Measurements from ENCODE around the gene GPR31.

GPR31 gene

DNA sequence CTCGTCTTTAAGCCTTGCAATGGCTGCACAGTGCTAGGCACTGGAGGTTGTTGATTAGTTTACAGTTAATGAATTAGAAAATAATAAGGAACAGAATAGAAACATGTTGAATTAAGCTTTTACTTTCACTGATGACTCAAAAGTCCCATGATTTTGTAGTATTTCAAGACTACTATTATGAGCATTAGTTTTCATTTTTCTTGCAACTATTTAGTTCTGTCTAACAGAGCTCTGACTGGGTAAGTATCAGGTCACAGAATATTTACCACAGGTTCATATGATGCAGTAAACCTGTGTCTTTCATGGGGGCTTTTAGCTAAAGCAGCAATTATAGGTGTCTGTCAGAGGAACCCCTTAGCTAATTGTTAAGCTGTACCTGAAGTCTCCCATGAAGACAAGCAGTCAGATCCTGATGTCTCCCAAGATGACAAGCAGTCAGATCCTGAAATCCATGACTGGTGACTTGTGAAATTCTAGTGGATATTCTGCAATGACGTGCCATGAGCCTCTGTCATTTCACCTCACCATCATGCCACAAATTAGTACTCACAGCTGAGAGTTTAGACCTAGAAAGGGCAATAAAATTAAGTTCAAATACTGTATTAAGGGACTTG is 8.2 kb upstream of the GPR31 start:
- no peak for DNase-seq

DNA sequence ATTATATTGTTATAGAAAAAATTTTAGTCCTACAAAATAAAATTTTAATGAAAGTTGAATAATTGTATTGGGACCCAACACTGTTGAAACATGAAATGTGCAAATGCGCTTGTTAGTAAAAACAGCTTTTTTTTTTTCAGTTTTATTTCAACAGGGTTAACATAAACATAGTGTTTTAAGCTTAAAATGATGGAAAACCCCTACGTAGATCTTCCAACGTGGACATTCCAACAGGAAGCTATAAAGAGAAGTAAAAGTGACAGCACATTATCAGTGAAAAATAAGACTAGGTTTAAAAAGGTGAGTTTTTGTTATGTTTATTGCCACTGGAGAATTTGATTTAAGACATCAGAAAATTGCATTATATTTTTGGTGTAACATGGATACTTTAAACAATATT is 6.5 kb upstream of the GPR31 start:
- no peak for DNase-seq

DNA sequence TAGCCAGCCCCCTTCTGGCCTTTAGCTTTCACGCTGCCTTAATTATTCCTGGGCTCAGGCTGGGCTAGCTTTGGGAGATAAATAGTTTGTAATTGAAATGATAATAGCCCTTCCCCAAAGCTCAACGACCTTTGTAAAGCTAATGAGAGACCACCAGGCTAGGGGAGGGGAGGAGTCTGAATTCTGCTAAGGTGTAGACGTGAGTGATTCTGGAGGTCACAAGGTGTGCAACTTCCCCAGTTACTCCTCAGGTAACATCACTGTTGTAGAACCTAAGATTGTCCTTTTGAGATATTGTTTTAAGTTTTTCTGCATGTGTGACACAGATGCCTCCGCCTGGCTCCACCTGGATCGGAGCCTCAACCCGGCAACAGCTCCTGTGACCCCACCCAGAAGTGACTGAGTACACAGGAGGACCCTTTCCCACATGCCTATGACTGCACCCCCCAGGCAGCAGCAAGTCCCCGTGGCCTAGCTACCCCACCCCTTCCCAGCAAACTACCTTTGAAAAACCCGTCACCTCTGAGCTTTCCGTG is 5.8 kb upstream of the GPR31 start:
- no peak for DNase-seq

DNA sequence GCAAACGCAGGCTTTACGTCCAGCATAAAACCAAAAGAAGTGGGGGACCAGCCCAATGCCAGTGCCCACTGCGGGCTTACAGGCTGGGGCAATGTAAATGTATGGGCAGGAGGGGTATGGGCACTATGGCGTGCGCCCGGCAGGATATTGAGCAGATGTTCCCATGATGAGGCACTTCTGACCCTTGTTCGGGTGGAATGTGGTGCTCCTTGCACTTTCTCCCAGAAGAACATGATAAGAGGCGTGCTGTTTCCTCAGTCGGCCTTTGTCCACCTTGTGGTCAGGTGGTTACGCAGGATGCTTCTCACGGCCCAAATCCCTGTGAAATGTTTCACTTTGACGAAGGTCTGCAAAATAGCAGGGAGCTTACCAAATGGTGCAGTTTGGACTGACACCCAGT is 4.8 kb upstream of the GPR31 start:
- no peak for DNase-seq

DNA sequence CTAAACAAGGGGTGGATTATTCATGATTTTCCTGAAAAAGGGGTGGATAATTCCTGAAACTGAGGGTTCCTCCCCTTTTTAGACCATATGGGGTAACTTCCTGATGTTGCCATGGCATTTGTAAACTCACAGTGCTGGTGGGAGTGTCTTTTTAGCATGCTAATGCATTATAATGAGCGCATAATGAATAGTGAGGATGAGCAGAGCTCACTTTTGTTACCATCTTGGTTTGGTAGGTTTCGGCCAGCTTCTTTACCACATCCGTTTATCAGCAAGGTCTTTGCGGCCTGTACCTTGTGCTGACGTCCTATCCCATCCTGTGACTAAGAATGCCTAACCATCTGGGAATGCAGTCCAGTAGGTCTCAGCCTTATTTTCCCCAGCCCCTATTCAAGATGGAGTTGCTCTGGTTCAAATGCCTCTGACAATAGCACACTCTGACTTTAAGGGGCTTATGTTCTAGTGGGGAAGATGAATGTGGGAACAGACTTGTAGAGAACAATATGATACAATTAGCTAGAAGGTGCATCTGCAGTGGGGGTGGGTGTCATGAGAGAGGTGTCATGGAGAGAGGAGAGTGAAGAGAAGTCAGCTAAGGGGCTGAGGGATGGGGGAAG is 4.2 kb upstream of the GPR31 start:
- no peak for DNase-seq

DNA sequence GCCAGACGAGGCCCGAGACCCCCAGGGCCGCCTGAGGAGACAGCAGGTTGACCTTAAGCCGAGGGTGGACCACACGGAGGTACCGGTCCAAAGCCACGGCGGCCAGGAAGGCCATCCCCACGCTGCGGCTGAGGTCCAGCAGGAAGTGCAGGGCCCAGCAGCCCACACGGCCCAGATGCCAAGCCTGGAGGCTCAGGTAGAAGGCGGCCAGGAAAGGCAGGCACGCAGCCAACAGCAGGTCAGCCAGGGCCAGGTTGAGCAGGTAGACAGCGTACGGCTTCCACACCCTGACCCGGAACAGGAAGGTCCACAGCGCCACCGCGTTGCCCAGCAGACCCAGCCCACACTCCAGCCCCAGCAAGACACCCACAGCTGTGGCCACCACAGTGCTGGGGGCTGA is 366 bp downstream of the GPR31 start:
- DNase-seq = no peak

DNA sequence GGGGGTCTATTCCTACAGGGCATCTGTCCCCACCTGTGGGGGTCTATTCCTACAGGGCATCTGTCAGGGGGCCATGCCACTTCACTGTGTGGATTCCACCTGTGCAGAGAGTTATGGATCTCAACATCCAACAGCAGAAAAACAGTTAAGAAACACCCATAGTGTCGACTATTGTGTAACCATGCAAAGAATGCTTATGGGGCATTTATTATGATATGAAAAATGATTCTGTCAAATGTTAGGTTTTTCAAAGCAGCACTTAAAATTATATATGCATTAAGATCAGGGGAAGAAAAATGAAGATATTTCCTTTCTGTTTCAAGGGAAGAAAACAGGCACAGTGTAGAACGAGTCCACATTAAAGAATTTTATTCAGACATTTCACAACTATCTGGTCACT is 2.9 kb downstream of the GPR31 start:
- DNase-seq = no peak

DNA sequence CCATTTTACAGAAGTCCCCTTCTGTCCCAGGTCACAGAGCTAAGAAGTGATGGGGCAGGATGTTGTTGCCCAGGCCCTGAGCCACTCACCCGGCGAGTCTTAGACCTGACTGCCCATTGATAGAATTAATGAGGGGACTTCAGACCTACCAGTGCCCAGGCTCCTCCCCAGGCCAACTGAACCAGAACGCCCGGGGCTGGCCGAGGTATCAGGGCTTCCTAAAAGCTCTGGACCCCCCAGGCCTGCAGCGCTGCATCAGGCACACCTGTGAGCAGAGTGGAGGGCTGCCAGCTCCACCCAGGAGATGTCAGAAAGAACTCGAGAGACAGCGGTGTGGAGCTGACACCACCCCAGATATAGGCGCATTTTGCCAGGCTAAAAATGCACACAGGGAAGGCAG is 3.5 kb downstream of the GPR31 start:
- no peak for DNase-seq

DNA sequence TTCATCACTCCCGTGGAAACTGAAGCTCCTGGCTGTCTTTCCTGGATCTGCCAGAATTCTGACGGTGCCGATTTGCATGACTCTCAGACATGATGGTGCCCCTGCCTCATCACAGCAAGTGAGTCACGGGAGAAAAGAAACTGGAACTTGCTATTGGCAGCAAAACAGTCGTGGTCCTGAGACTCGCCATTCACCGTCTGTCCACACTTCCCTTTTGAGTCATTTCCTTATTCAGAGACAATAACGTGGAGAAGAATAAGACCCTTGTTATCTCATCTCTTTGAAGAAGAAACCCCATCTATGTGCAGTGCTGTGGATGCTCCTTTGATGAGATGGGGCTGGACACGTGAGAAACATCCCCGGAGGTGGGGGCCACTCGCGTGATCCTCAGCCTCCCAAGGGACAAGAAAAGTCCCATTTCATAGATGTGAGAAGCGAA is 4.2 kb downstream of the GPR31 start:
- DNase-seq = no peak

DNA sequence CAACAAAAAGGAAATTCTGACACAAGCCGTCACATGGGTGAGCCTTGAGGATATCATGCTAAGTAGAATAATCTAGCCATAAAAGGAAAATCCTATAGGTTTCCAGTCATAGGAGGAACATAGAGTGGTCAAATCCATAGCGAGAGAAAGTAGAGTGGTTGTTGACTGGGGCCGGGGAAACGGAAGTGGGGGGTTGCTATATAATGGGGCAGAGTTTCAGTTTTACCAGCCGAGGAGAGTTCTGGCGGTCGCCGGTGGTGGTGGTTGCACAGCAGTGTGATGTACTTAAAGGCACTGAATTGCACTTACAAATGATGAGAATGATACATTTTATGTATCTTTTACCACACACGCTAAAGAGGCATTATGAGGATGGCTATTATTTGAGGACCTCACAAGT is 4.9 kb downstream of the GPR31 start:
- DNase-seq = no peak

DNA sequence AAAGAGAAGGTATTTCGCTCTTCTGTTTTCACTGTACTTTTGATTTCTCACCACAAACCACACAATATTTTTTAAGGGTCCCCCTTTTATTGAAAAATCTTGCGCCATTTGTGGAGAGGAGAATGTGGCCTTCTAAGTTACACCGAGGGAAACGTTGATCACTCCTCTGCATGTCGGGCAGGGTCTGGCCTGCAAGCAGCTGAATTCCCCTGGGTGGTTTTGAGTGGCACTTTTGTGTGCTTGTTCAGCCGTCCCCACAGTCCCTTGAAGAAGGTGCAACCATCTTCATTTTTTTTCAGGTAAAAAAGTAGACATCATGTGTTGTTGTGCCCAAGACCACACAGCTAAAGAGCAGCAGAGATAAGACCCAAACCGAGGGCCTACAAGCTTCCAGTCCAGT is 6.1 kb downstream of the GPR31 start:
- no peak for DNase-seq

DNA sequence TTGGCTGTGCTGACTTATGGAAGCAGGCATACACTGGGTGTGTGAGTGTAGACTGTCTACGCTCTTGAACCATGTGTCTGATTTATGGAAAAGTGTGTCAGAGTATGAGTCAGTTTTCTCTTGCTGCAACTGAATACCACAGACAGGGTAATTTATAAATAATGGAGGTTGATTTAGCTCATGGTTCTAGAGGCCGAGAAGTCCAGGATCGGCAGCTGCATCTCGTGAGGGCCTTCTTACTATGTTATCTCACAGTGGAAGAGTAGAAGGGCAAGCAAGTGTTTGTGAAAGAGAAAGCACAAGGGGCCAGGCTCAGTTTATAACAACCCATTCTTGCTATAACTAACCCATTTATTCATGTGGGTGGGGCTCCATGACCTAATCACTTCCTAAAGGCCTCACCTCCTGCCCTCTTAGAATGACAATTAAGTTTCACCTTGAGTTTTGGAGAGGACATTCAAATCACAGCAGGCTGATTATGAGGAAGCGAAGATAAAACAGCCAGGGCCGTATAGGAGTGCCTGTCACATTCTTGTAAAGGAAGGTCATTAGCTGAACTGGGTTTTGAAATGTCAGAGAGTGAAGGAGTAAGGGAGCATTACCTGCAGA is 6.7 kb downstream of the GPR31 start:
- DNase-seq = no peak

DNA sequence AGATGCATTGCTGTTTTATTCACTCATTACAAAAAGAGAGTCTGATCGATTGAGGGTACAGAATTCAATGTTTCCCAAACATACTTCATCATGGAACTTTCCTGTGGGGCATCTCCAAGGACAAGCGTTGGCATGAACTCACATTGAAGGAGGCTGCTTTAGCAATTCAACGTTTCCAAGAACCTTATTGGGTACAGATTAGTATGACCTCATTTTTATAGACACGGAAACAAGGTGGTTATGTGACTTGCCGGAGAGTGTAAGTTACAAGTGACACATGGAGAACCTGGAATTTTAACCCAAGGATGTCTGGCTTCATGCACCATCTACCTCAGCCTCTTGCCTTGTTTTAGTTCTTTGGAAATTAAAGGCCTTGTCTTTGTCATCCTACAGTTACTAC is 8.8 kb downstream of the GPR31 start:
- no peak for DNase-seq

DNA sequence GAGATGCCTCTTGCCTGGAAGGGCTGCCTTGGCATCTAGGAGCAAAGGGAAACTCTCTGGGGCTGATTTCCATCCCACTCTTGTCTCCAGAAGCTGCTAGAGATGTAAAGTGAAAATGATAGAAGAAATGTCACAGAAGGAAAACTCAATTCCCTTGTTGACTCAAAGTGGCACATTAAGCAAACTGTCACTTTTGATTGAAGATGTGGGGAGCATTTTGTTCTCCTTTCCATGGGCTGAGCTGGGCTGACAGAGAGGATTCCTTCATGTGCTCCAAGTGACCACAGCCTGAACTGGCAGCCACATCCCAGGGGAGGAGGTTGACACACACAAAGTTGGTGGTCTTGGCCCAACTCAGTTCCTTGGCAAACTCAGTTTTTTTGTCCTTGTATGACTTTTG is 9.8 kb downstream of the GPR31 start:
- DNase-seq = no peak

DNA sequence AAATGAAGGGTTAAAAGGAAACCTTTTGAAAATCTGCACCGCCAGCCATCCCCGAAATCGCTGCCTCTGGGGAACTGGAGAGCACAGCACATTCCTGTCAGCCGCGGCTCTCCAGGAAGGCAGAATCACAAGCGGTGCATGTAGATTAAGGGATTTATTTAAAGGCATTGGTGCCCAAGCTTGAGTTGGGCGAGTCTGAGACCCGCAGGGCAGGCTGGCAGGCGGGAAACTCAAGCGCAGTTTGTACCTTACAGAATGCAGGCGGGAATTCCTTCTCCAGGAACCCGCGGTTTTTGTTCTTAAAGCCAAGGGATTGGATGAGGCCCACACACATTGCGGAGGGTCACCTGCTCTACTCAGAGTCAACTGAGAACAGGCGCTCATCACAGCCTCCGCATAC is 10.8 kb downstream of the GPR31 start:
- DNase-seq = no peak

DNA sequence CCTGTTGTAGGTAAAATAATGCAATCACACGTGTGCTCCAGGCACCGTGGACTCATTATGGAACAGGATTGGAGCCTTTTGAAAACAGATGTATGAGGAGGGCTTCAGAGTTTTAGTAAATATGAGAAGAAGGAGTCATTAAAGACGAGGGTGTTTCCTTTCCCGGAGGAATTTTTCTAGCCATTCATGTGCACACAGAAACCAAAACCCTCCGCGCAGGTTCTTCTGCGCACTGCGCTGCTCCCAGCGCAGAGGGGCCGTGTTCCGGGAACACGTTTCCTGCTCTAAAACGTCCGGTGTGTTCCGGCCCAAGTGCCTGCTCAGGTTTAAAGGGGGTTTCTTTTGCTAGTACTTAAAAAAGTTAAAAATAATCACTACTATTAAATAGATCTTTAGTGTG is 11.6 kb downstream of the GPR31 start:
- no peak for DNase-seq

DNA sequence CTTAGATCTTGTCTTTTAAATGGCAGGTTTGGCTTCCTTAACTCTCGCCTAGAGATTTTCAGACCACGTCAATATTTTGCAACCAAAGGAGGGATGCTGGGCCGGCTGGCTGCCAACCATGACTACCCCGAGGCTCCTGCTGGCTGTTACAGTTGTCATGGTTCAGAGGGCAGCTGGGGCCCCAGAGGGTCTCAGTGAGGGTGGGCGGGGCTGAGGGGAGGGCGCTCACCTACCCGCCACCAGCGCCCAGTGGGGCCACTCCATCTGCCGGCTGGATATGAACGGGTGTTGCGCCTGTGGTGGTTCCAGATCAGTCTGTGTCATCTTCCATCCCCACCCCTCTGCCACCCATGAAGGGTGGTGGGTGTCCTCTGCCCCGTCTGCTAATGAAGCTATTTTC is 12.3 kb downstream of the GPR31 start:
- no peak for DNase-seq

DNA sequence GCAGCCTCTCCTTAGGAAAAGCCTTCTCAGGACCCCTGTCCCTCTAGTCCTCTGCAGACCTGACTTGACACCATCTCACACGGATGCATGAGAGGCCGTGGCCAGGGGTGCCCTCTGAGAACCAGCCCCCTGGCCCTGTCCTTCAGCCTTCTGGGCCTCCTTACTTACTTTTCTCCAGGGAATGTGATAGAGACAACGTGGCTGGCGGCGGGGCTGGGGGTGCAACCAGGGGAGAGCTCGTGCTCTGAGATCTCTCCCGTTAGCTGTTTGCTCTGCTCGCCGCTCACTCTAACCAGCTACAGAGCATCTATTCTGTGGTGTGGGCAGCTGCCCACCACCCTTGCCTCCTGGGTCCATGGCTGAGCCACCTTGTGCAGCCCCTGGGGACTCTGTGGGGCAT is 14.7 kb downstream of the GPR31 start:
- DNase-seq = no peak

DNA sequence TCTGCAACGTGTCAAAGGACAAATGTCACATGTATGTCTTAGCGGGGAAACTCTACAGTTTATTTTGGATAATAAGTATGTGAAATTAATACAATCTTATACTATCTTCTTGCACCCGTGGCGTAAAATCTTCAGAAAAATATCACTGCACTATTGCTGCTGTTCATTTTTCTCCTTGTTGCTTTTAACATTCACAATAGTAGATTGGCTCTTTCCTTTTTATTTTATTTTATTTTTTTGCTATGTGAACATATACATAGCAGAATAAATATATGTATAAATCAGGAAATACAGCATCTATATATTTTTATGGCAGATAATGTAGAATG is 15.4 kb downstream of the GPR31 start:
- no peak for DNase-seq

DNA sequence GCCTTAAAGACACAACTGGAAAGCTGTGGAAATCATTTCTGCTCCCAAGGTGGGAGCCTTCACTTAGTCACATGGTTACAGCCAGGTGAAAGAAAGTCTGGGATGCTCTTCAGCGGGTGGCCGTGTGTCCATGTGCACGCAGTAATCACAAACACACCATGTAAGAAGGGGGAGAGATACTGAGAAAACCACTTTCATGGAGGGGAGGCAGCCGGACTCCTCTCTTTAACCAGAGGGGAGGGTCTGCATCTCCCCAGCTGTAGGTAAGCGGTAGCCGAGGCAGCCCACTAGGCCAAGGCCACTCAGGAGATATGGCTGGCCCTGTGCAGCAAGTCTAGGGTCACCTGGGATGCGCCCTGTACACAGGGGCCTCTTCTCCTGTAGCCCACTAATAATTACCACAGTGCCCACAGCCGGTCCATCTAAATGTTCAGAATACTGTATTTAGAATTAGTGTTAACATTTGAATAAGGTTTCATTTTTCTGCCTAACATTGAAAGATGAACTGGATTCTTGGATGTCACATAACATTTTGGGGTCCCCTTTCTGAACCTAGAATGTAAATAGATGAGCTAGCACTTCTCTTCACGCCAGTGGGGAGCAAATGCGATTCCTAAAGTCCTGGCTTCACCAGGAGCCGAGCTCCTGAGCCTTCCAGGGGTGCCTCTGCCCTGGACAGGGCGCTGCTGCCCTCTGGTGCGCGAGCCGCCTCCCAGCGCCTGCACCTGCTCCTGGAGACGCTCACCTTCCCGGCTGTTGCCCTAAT is 15.9 kb downstream of the GPR31 start:
- peak; percentile 86 for DNase-seq

DNA sequence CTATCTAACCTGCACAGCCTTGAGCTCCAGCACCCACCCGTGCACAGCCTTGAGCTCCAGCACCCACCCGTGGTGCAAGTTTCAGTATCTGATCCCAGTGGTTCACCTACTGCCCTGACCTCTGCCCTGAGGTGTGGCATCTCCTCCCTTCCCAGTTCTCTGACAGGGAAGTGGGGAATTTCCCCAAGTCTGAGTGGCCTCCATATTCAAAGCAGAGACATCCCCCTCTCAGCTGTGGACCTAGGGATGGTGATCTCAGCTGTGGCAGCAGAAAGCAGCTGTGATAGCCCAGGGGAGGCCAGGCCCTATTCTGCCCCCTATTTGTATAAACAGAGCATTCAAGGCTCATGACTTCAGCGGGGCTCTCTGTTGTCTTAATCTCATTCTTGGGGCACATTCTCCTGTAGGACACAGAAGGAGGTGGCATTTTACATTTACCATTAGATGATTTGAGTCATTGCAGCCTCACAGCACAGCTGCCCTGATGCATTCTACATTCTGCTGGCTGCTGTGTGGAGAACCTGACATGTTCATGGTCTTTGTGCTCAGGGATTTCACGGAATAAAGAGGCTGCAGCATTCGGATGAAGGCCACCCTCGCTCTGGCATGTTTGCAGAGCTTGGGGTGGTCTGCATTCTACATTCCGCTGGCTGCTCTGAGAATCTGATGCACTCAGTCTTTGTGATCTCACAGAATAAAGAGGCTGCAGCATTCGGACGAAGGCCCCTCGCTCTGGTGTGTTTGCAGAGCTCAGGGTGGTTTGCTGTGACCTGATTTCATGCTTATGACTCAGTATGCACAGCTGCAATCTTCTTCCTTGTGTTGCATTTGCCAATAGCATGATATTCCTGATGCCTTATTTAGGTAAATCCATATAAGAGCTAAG is 16.9 kb downstream of the GPR31 start:
- no peak for DNase-seq

DNA sequence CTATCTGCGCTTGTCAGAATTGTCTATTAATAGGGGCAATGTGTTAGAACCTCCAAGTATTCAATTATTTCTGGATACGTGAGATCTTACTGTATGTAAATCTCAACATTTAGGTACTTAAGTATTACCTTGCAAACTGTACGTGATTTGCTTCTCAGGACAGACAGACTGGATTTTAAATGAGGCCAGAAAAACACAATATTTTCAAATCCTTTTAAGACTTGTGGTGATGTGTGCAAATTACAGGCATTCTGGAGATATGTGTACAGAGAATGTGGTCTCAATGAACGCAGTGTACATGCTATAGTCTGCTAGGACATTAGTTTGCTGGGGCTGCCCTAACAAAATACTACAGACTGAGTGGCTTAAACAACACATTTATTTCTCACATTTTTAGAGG is 18.0 kb downstream of the GPR31 start:
- no peak for DNase-seq

DNA sequence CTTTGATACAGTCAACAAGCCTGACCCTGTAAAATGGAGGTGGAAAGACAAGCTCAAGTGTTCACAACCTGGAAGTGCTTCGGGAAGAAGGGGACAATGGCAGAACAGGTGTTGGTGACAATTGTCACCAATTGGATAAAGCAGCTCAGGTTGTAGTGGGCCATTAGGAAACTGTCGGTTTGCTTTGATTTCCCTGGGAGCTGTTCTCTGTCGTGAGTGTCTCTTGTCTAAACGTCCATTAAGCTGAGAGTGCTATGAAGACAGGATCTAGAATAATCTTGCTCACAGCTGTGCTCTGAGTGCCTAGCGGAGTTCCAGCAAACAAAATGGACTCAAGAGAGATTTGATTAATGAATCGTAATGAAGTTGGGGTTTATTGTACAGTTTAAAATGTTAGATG is 19.9 kb downstream of the GPR31 start:
- DNase-seq = no peak

Data from activated effector memory CD4-positive, alpha-beta T cell treated with anti-CD3 and anti-CD28 coated beads, Interleukin-2, amount 50 U/mL, for 16 hours (primary cell).